B cell (primary cell): Measurements from ENCODE around the gene ANKRD31. TPM values are rescaled to one million over a fixed set of nuclear protein-coding genes. Genes with fewer than 3 reads are reported as not detected.

Source experiments
- ATAC-seq: fragments of 200-7000 bp; cut with Tn5 transposase; one replicate; pipeline ENCODE4 v1.10.0; 2021; ENCODE audit warnings: low read depth, mild to moderate bottlenecking, moderate number of reproducible peaks, moderate library complexity
- CTCF ChIA-PET: fragments of 350-600 bp; sonication (Branson Sonifier 250); formaldehyde crosslinking; loops from one replicate; lab custom pipeline; 2021; ENCODE audit warnings: antibody characterized with exemption, inconsistent platforms; lab: Charles Lee
- POLR2A ChIA-PET: fragments of 350-600 bp; sonication (Branson Sonifier 250); formaldehyde crosslinking; loops from one replicate; lab custom pipeline; 2021; ENCODE audit warnings: antibody characterized with exemption; lab: Charles Lee
- DNase-seq: peaks from one replicate; pipeline ENCODE4 v3.0.0; 2013
- H2AFZ ChIP-seq: 2 replicates; pipeline ENCODE4 v1.6.1; 2012; ENCODE audit warnings: mild to moderate bottlenecking, low read depth, low read length; ENCODE audit not compliant: insufficient read depth, poor library complexity, severe bottlenecking
- H3K27ac ChIP-seq, 2 donors: 1 replicate in 1 of 2; 2 replicates in 1 of 2; pipeline ENCODE4 v1.5.1; 2012 to 2013; ENCODE audit warnings: low read length in 2 of 2, mild to moderate bottlenecking in 2 of 2, moderate library complexity in 1 of 2
- H3K27me3 ChIP-seq, 4 experiments: fragments of 200-600 bp in 1 of 4; sonication (generic) in 1 of 4; replicated peaks in 1 of 4; 1 replicate in 2 of 4; 2 replicates in 2 of 4; pipeline versions ENCODE4 v1.6.1 to v1.7.0; 2013 to 2016; ENCODE audit warnings: low read length in 3 of 4, mild to moderate bottlenecking in 2 of 4, mixed read lengths in 1 of 4, moderate library complexity in 1 of 4; ENCODE audit not compliant: insufficient read depth in 4 of 4, control insufficient read depth in 3 of 4; ENCODE audit errors: control extremely low read depth in 1 of 4
- H3K36me3 ChIP-seq, 2 experiments: replicated peaks in 1 of 2; 1 replicate in 1 of 2; 2 replicates in 1 of 2; pipeline versions ENCODE4 v1.6.1 to v1.7.1; 2013; ENCODE audit warnings: low read length in 1 of 2; ENCODE audit not compliant: insufficient read depth in 2 of 2, control insufficient read depth in 1 of 2; ENCODE audit errors: control extremely low read depth in 1 of 2, extremely low read depth in 1 of 2
- H3K4me1 ChIP-seq, 2 donors: fragments of 200-600 bp in 1 of 2; sonication (generic) in 1 of 2; 1 replicate in 1 of 2; 2 replicates in 1 of 2; pipeline versions ENCODE4 v1.5.1 to v1.6.1; 2013 to 2017; ENCODE audit warnings: low read length in 2 of 2; ENCODE audit not compliant: control insufficient read depth in 2 of 2, insufficient read depth in 2 of 2
- H3K4me2 ChIP-seq: replicated peaks from 2 replicates; pipeline ENCODE3; 2012; ENCODE audit warnings: mild to moderate bottlenecking, low read depth, low read length; ENCODE audit not compliant: poor library complexity, severe bottlenecking
- H3K4me3 ChIP-seq, 5 experiments: fragments of 200-600 bp in 1 of 5; sonication (generic) in 1 of 5; 1 replicate in 3 of 5; 2 replicates in 2 of 5; pipeline versions ENCODE4 v1.5.1 to v1.7.0; 2011 to 2016; ENCODE audit warnings: low read length in 4 of 5, mild to moderate bottlenecking in 4 of 5, low read depth in 2 of 5, control low read depth in 1 of 5, moderate library complexity in 1 of 5; ENCODE audit not compliant: insufficient read depth in 1 of 5; ENCODE audit errors: control extremely low read depth in 1 of 5, extremely low read depth in 1 of 5
- H3K79me2 ChIP-seq: fragments of 200-600 bp; sonication (generic); one replicate; pipeline ENCODE4 v1.6.0; 2016; ENCODE audit warnings: low read length; ENCODE audit not compliant: control insufficient read depth, insufficient read depth
- H3K9ac ChIP-seq: fragments of 200-600 bp; sonication (generic); 2 replicates; pipeline ENCODE4 v1.6.1; 2017; ENCODE audit warnings: mild to moderate bottlenecking, low read length, moderate library complexity
- H3K9me3 ChIP-seq, 3 donors: one replicate each; pipeline versions ENCODE4 v1.6.1 to v1.7.1; 2013; ENCODE audit warnings: low read length in 2 of 3; ENCODE audit not compliant: control insufficient read depth in 2 of 3, insufficient read depth in 1 of 3; ENCODE audit errors: control extremely low read depth in 1 of 3
- H4K20me1 ChIP-seq: 2 replicates; pipeline ENCODE4 v1.6.0; 2012; ENCODE audit warnings: mild to moderate bottlenecking, low read length; ENCODE audit not compliant: insufficient read depth, control insufficient read depth, poor library complexity, severe bottlenecking
- H3K27ac Mint-ChIP-seq: one replicate; pipeline ENCODE4 v1.8.0; 2021; ENCODE audit warnings: mixed read lengths
- H3K27me3 Mint-ChIP-seq: one replicate; pipeline ENCODE4 v1.8.0; 2021; ENCODE audit warnings: mixed read lengths
- H3K4me1 Mint-ChIP-seq: one replicate; pipeline ENCODE4 v1.8.0; 2021; ENCODE audit warnings: mixed read lengths
- H3K4me3 Mint-ChIP-seq: one replicate; pipeline ENCODE4 v1.8.0; 2021; ENCODE audit warnings: mixed read lengths
- H3K9me3 Mint-ChIP-seq: one replicate; pipeline ENCODE4 v1.8.0; 2022; ENCODE audit warnings: mixed read lengths; ENCODE audit not compliant: insufficient read depth
- CTCF ChIP-seq: fragments of 200-600 bp; IDR thresholded peaks from one replicate; pipeline ENCODE4 v1.8.0; 2022; ENCODE audit warnings: antibody characterized with exemption, mild to moderate bottlenecking
- EZH2 ChIP-seq: IDR thresholded peaks from 2 replicates; pipeline ENCODE4 v1.6.1; 2012; ENCODE audit warnings: borderline replicate concordance, low read depth, mild to moderate bottlenecking, moderate library complexity, low read length; ENCODE audit not compliant: insufficient read depth, poor library complexity, severe bottlenecking
- WGBS: methylation state at CpG from one replicate; pipeline ENCODE4 v1.1.5; 2013; ENCODE audit warnings: missing lambda C conversion rate; ENCODE audit not compliant: insufficient coverage; 5-methylcytosine and 5-hydroxymethylcytosine counted together
- intact Hi-C: fragments of 100-400 bp; cut with micrococcal nuclease; formaldehyde crosslinking; loops from one replicate; pipeline ENCODE4 v1.10.0; 2022
- polyA plus RNA-seq: library from polyadenylated mRNA; depleted of rRNA; stranded (reverse); fragments of >200 nt; gene quantifications from 2 replicates; pipeline ENCODE4 v1.2.3, GENCODE V29; 2012
- total RNA-seq, 2 donors: library from RNA; stranded (reverse); fragments of 120-200 nt in 1 of 2; gene quantifications; 1 replicate in 1 of 2; 2 replicates in 1 of 2; pipeline versions ENCODE4 v1.2.3 to v1.2.4, GENCODE V29; 2013 to 2022

ANKRD31 gene
- total and polyA plus RNA-seq, 2 donors (not counting 1 experiment from before 2014, with no cell fraction given): 0.06 to 0.10 TPM

GRCh38 chr5:75042522-75042921 is 194.2 kb downstream of the ANKRD31 start:
- Histone ChIP-seq H3K36me3 (no peaks in the 10 kb centered on the region), H3K27ac (no peak overlapping the region), H3K9me3 (no peaks in the 10 kb centered on the region), H3K79me2 (no peaks in the 10 kb centered on the region), H3K27me3 (peaks cover 0 to 3% (median 0%) of the 10 kb centered on the region in 4 experiments), H4K20me1 (no peaks in the 10 kb centered on the region), H3K9ac (no peak overlapping the region), H3K4me2 (no peak overlapping the region), H2AFZ (no peak overlapping the region), H3K4me1 (no peaks in the 10 kb centered on the region), H3K4me3 (no peak overlapping the region)
- DNase-seq (no peak), ATAC-seq (no peak)
- Mint-ChIP-seq H3K9me3 (no peaks in the 10 kb centered on the region), H3K27ac (no peak overlapping the region), H3K4me3 (no peak overlapping the region), H3K4me1 (no peaks in the 10 kb centered on the region), H3K27me3 (peaks cover 26% of the 10 kb centered on the region)
- no peak for TF ChIP-seq CTCF
- ChIA-PET CTCF (no interaction called here), POLR2A (no interaction called here)
- WGBS: no CpG with 5 or more reads among the region's 1 CpG
- intact Hi-C loops: no loop called here

- Histone ChIP-seq H3K4me1 (no peaks in the 10 kb centered on the region), H3K27ac (no peak overlapping the region), H2AFZ (no peak overlapping the region), H3K9me3 (no peaks in the 10 kb centered on the region), H3K4me2 (no peak overlapping the region), H3K4me3 (no peak overlapping the region), H3K27me3 (no peaks in the 10 kb centered on the region), H3K36me3 (no peaks in the 10 kb centered on the region), H3K9ac (no peak overlapping the region), H4K20me1 (no peaks in the 10 kb centered on the region), H3K79me2 (no peaks in the 10 kb centered on the region)
- intact Hi-C loops: no loop called here
- no peaks in the 10 kb centered on the region for H3K9me3 Mint-ChIP-seq
- TF ChIP-seq CTCF (no peak), EZH2 (no peak)
- ChIA-PET POLR2A (no interaction called here), CTCF (no interaction called here)
- H3K27me3 Mint-ChIP-seq: peaks cover 24% of the 10 kb centered on the region
- DNase-seq: no peak
- 100% methylated on average over 2 of the region's 4 CpGs for WGBS
- no peak for ATAC-seq
- H3K4me3 Mint-ChIP-seq: no peak overlapping the region
- no peaks in the 10 kb centered on the region for H3K4me1 Mint-ChIP-seq
- no peak overlapping the region for H3K27ac Mint-ChIP-seq
Measured at GRCh38 chr5:75040973-75041372, 195.7 kb downstream of the ANKRD31 start.
